ENCODE results near the gene APH1B. TPM values are rescaled to one million over a fixed set of nuclear protein-coding genes. Genes with fewer than 3 reads are reported as not detected.
"Not testable (repeated sequence)": the region's sequence is repeated elsewhere in the genome, so short reads cannot be mapped to it uniquely, and the experiment has no call there.

The APH1B gene
- total RNA-seq, 4 donors from 2014 or later, result 0.80 to 9.7 (median 7.1) TPM

DNA sequence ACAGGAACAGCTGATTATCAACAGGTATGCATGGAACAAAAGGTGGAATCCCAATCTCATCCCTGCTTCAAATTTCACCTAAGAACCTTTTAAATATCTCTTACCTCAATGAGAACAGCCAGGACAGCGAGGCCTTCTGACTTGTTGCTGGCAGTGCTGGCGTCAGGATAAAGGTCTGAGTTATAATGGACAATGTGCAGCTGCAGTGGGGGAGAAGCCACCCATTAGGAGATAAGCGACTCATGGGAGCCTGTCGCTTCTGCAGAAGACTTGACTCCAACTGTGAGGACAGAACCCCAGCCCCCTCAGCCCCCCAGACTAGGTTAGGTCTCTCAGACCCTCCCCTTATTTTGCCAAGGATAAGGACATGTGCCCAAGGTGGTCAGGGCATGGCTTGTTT is 64.5 kb downstream of the APH1B start:
- no peak for TF ChIP-seq POLR2A (IDR thresholded peaks at IDR 0.05)
- TF ChIP-seq POLR2AphosphoS5 (IDR thresholded peaks at IDR 0.05), result no peak
- TF ChIP-seq, protein P1, sequence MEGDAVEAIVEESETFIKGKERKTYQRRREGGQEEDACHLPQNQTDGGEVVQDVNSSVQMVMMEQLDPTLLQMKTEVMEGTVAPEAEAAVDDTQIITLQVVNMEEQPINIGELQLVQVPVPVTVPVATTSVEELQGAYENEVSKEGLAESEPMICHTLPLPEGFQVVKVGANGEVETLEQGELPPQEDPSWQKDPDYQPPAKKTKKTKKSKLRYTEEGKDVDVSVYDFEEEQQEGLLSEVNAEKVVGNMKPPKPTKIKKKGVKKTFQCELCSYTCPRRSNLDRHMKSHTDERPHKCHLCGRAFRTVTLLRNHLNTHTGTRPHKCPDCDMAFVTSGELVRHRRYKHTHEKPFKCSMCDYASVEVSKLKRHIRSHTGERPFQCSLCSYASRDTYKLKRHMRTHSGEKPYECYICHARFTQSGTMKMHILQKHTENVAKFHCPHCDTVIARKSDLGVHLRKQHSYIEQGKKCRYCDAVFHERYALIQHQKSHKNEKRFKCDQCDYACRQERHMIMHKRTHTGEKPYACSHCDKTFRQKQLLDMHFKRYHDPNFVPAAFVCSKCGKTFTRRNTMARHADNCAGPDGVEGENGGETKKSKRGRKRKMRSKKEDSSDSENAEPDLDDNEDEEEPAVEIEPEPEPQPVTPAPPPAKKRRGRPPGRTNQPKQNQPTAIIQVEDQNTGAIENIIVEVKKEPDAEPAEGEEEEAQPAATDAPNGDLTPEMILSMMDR (IDR thresholded peaks at IDR 0.05), result no peak
- TF ChIP-seq EP300 (IDR thresholded peaks at IDR 0.05; ENCODE audit: low read depth), result no peak
- 91% methylated on average over 4 of the region's 4 CpGs; no CpG with 5 or more reads in 1 of the 2 donors for WGBS, 2 donors (ENCODE audit: low coverage in 1 of 2)
- H3K9me3 ChIP-seq, result no peaks in the 10 kb centered on the region
- intact Hi-C loops (cut with DNase I; ENCODE audit: low total_unique reads) (no loop called here), in situ Hi-C loops (cut with MboI; ENCODE audit: low pct_ligation_motif_present in 1 of 4, low pct_unique_long_range_greater_than_20kb in 1 of 4, low sequenced_read_pairs in 3 of 4) (no loop called here)
- H3K4me1 ChIP-seq, result no peaks in the 10 kb centered on the region
- DNase-seq, result no peak
- no peaks in the 10 kb centered on the region for H3K27me3 ChIP-seq
- H3K27ac ChIP-seq, result no peak overlapping the region
- H3K36me3 ChIP-seq, result peaks cover 0 to 11% (median 5%) of the 10 kb centered on the region in 4 donors
- no peak overlapping the region for H3K4me3 ChIP-seq

DNA sequence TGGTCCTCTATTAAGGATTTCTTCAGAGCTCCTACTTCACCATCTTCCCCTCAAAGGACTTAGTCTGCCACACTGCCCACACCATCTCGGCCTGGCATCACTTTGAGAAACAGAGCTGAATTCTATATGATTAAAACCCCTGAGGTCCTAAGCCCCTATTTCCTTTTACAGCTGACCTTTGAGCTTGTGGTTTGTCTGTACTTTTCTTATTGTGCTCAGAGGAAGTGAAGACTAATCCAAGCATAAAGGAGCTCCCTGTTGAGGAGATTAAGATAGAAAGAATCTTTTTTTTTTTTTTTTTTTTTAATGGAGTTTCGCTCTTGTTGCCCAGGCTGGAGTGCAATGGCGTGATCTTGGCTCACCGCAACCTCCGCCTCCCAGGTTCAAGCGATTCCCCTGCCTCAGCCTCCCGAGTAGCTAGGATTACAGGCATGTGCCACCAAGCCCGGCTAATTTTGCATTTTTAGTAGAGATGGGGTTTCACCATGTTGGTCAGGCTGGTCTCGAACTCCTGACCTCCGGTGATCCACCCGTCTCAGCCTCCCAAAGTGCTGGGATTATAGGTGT is 65.7 kb downstream of the APH1B start:
- H3K36me3 ChIP-seq, result peaks cover 0 to 11% (median 5%) of the 10 kb centered on the region in 4 donors
- H3K4me1 ChIP-seq; H3K9me3 ChIP-seq; DNase-seq; intact Hi-C loops (cut with DNase I; ENCODE audit: low total_unique reads); H3K27me3 ChIP-seq; H3K27ac ChIP-seq; in situ Hi-C loops (cut with MboI; ENCODE audit: low pct_ligation_motif_present in 1 of 4, low pct_unique_long_range_greater_than_20kb in 1 of 4, low sequenced_read_pairs in 3 of 4); H3K4me3 ChIP-seq: not testable (repeated sequence)
- WGBS, 2 donors (ENCODE audit: low coverage in 1 of 2), result 80 to 85% methylated on average over 1 to 11 of the region's 11 CpGs

DNA sequence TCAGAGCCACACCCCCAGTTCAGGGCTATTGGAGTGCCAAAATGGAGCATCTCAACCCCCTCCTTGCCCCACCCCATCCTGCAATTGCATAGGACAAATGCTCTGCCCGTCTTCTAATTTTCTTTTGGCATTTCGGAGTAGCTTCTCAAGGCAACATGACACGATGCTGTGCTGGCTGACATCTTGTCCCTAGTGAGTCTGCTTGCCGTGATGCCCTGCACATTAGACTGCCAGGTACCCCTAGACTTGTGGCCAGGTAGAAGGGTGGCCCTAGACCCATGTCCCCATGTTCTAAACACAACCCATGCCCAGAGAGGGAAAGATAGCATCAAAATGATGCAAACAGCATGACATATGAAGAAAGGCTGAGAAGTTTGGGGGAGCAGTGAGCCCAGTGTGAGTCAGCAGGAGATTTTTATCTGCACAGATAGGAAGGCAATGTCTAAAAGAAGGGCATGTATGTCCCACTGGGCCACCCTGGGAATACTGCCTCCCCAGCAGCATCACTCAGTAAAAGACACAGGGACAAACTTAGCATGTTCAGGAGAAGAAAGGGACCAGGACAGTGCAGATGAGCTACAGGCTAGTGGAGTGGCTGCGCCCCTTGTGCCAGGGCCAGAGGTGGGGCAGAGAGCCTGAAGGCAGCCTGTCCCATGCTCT is 67.5 kb downstream of the APH1B start:
- peaks cover 0 to 9% (median 2%) of the 10 kb centered on the region in 4 donors for H3K36me3 ChIP-seq
- peaks cover 0 to 21% (median 4%) of the 10 kb centered on the region in 4 donors for H3K4me1 ChIP-seq
- TF ChIP-seq POLR2A (IDR thresholded peaks at IDR 0.05), result no peak
- TF ChIP-seq, protein P1 (IDR thresholded peaks at IDR 0.05), result no peak
- TF ChIP-seq EP300 (IDR thresholded peaks at IDR 0.05; ENCODE audit: low read depth), result no peak
- no peak for TF ChIP-seq POLR2AphosphoS5 (IDR thresholded peaks at IDR 0.05)
- intact Hi-C loops (cut with DNase I; ENCODE audit: low total_unique reads) (no loop called here), in situ Hi-C loops (cut with MboI; ENCODE audit: low pct_ligation_motif_present in 1 of 4, low pct_unique_long_range_greater_than_20kb in 1 of 4, low sequenced_read_pairs in 3 of 4) (no loop called here)
- H3K27ac ChIP-seq, result no peak overlapping the region
- H3K4me3 ChIP-seq, result no peak overlapping the region
- no peaks in the 10 kb centered on the region for H3K9me3 ChIP-seq
- no peaks in the 10 kb centered on the region for H3K27me3 ChIP-seq
- no peak for DNase-seq
- 90% methylated on average over 5 of the region's 5 CpGs; no CpG with 5 or more reads in 1 of the 2 donors for WGBS, 2 donors (ENCODE audit: low coverage in 1 of 2)

DNA sequence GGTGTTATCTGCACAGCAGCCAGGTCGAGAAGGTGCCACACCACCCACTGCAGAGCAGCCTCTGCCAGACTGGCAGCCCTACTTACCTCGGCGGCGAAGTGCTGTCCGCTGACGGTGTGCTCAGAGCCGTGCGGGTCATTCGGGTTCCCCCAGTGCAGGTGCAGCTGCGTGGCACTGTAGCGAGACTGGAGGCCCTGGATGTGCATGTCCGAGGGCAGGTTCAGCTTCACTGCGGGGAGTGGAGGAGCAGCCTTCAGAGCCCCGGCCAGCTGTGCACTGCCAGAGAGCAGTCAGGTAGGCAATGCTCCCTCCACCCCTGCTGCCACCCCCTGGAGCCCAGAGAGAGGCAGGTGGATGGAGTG is 68.0 kb downstream of the APH1B start:
- in situ Hi-C loops (cut with MboI; ENCODE audit: low pct_ligation_motif_present in 1 of 4, low pct_unique_long_range_greater_than_20kb in 1 of 4, low sequenced_read_pairs in 3 of 4) (no loop called here), intact Hi-C loops (cut with DNase I; ENCODE audit: low total_unique reads) (no loop called here)
- Histone ChIP-seq H3K27me3 (no peaks in the 10 kb centered on the region), H3K27ac (no peak overlapping the region), H3K9me3 (no peaks in the 10 kb centered on the region), H3K4me1 (peaks cover 0 to 26% (median 8%) of the 10 kb centered on the region in 4 donors), H3K36me3 (peaks cover 0 to 9% (median 2%) of the 10 kb centered on the region in 4 donors), H3K4me3 (no peak overlapping the region)
- DNase-seq, result no peak
- TF ChIP-seq EP300 (IDR thresholded peaks at IDR 0.05; ENCODE audit: low read depth) (no peak), POLR2AphosphoS5 (IDR thresholded peaks at IDR 0.05) (no peak), POLR2A (IDR thresholded peaks at IDR 0.05) (no peak)
- TF ChIP-seq, protein P1 (IDR thresholded peaks at IDR 0.05), result no peak
- WGBS, 2 donors (ENCODE audit: low coverage in 1 of 2), result 91% methylated on average over 14 of the region's 14 CpGs; no CpG with 5 or more reads in 1 of the 2 donors

Data from transverse colon (tissue), 4 donors.